ENCODE results near the gene CDC6. TPM values are rescaled to one million over a fixed set of nuclear protein-coding genes. Genes with fewer than 3 reads are reported as not detected.

The CDC6 gene
- total RNA-seq, 4 donors from 2014 or later = 2.5 to 21.5 (median 3.4) TPM

- H3K4me3 ChIP-seq = no peak overlapping the region
These were observed 62.4 kb downstream of the CDC6 start for GRCh38 chr17:40349895-40350688.

GRCh38 chr17:40350689-40351358 lies 63.1 kb downstream of the CDC6 start:
- no peak for TF ChIP-seq CTCF (IDR thresholded peaks at IDR 0.05)
- H3K27me3 ChIP-seq = no peaks in the 10 kb centered on the region
- H3K9me3 ChIP-seq = no peaks in the 10 kb centered on the region
- H3K27ac ChIP-seq = peak overlapping the region in 2 of 4 donors; percentile 69 to 72
- H3K4me3 ChIP-seq = no peak overlapping the region
- H3K4me1 ChIP-seq = peaks cover 3 to 93% (median 22%) of the 10 kb centered on the region in 4 donors
- H3K36me3 ChIP-seq = peaks cover 0 to 74% (median 0%) of the 10 kb centered on the region in 3 donors
- no peak for DNase-seq

More at GRCh38 chr17:40349895-40350688, 62.4 kb downstream of the CDC6 start:
- H3K36me3 ChIP-seq = peaks cover 0 to 66% (median 0%) of the 10 kb centered on the region in 3 donors
- H3K27me3 ChIP-seq = no peaks in the 10 kb centered on the region
- no peak overlapping the region for H3K27ac ChIP-seq
- no peak for TF ChIP-seq POLR2A (IDR thresholded peaks at IDR 0.05)
- TF ChIP-seq CTCF (IDR thresholded peaks at IDR 0.05) = no peak
- peak in 1 of 3 donors; percentile 53 for DNase-seq
- H3K4me1 ChIP-seq = peaks cover 3 to 90% (median 25%) of the 10 kb centered on the region in 4 donors
- H3K9me3 ChIP-seq = no peaks in the 10 kb centered on the region

- Histone ChIP-seq H3K27ac (peak overlapping the region in 3 of 4 donors; percentile 36 to 72 (median 69)), H3K9me3 (no peaks in the 10 kb centered on the region), H3K27me3 (no peaks in the 10 kb centered on the region), H3K36me3 (peaks cover 0 to 81% (median 0%) of the 10 kb centered on the region in 3 donors), H3K4me3 (no peak overlapping the region), H3K4me1 (peaks cover 3 to 85% (median 17%) of the 10 kb centered on the region in 4 donors)
- no peak for TF ChIP-seq POLR2A (IDR thresholded peaks at IDR 0.05)
- TF ChIP-seq CTCF (IDR thresholded peaks at IDR 0.05) = no peak
- peak in 1 of 3 donors; percentile 49 for DNase-seq
These were observed 63.9 kb downstream of the CDC6 start for GRCh38 chr17:40351359-40352236.

GRCh38 chr17:40352237-40352778 lies 64.6 kb downstream of the CDC6 start:
- no peaks in the 10 kb centered on the region for H3K27me3 ChIP-seq
- peak overlapping the region in 3 of 4 donors; percentile 36 to 72 (median 69) for H3K27ac ChIP-seq
- H3K4me3 ChIP-seq = no peak overlapping the region
- H3K9me3 ChIP-seq = no peaks in the 10 kb centered on the region
- peak in 1 of 3 donors; percentile 59 for DNase-seq
- TF ChIP-seq POLR2A (IDR thresholded peaks at IDR 0.05) = no peak
- no peak for TF ChIP-seq CTCF (IDR thresholded peaks at IDR 0.05)
- peaks cover 0 to 82% (median 0%) of the 10 kb centered on the region in 3 donors for H3K36me3 ChIP-seq
- peaks cover 0 to 78% (median 11%) of the 10 kb centered on the region in 4 donors for H3K4me1 ChIP-seq

All from Peyer's patch (tissue), 4 donors.